ENCODE data around the gene ZNF487.
"Not testable (repeated sequence)": the region's sequence is repeated elsewhere in the genome, so short reads cannot be mapped to it uniquely, and the experiment has no call there.

ZNF487 gene

DNA sequence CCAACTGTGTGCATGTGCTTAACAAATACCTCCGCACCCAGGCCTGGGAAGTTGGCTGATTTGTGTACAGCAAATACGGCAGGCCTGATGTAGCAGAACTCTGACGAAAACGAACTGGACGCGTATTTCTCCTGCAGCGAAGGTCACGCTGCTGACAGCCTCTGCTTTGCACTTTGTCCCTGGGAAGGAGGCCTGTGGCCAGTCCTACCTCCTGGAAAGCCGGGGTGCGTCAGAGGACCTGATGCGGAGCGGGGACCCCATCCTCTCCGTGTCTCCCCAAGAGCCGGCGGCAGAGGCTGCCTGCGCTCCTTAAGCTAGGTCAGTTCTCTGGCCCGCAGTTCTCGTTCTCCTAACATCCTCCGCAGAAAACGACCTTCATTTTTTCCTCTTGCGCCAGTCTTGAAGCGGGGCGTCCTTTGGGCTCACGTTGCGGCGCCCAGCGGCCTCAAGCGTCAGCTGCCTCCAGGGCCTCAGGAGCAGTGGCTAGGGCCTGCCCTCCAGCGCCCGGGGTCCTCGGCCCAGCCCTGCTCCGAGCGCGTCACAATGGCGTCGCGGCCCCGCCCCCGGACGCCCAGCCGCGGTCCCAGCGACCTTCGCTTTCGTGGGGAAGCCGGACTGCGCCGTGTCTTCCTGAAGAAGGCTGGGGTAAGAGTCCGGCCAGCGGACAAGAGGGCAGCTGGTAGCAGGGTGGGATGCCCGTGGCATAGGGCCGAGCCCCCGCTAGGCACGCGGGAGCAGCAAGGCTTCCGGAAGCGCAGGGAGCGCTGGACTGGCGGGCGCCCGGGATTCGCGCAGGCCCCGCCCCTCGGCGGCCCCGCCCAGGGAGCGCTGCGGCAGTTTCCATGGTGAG, at the start of gene ZNF487:
Gene ZNF487, plus strand, starts transcription at position 821 of the 850 bp plus-strand sequence. CDS start 38,703 bp downstream, outside the sequence.
- peak; percentile 93 for DNase-seq

DNA sequence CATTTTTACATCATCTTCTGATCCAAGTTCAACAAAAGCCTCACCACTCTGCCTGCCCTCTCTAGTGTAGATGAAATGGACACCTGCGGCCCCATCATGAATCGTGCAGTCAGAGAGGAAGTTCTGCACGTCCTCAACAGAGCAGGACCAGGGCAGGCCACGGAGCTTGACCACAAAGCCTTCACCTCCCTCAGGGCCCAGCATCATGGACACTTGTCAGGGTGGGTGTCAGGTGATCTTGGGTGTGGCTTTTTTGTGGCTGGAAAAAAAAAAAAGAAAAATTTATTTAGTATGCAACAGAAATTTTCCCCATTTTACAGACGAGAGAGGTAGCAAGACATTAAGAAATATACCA, 49.3 kb upstream of the ZNF487 start:
- DNase-seq: no peak

DNA sequence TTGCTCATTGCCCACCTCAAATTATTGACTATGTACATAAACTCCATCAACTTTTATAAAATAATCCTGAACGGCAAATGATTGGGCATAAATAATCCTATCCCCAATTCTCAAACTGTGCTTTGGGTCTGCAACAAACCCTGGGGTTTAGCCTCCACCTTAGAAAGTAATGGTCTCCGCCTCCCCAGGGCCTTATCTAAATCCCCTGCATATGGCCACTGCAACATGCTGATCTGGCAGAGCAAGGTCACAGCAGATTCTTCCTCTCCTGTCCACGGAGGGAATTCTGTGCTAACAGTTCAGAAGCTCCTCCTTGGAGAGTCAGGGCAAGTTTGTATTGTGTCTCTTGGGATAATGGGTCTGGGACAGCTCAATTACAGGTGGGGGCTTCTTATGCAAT, 47.0 kb upstream of the ZNF487 start:
- no peak for DNase-seq

DNA sequence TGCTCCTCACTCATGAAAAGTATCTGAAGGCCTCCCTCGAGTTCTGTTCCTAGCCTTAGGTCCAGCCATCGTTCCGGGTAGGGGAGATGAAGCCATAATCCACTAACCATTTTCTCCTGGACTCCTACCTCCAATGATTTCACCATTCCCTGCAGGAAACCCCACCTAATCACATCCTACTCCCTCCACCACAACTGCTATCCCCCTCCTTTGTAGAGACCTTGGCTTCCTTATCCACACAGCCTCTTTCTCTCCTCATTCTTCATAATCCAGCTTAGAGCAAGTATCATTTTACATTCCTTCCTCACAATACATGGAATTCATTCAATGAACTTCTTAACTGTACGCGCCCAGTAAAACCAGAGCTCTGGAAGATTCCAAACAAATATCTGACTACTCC, 46.6 kb upstream of the ZNF487 start:
- no peak for DNase-seq

DNA sequence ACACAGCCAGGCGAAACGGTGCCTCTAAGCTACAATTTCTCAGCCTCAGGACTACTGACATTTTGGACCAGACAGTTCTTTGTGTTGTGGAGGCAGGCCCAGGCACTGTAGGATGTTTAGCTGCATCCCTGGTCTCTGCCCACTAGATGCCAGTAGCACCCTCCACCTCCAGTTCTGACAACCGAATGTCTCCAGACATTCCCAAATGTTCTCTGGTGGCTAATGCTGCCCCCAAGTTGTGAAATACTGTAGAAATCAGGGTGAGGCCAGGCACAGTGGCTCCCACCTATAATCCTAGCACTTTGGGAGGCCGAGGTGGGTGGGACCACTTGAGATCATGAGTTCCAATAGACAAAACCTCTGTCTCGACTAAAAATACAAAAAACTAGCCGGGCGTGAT, 46.2 kb upstream of the ZNF487 start:
- DNase-seq: peak; percentile 31 to 52

DNA sequence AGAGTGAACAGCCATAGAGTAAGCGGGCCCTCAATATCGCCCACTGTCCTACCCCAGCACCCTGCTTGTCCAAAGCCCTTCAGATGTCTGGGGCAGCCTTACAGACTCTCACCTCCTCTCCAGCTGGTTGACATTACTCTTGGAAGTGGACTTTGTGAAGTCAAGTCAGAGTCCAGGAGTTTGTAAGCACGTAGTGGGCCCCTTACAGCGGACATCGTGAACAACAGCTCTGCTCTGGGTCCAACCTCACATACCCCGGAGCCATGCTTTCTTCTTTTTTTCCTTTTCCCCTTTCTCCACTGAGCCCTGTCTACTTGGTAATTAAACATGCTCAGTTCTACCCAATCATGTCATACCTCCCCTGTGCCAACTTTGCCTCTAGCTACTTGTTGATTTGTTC, 45.4 kb upstream of the ZNF487 start:
- no peak for DNase-seq

DNA sequence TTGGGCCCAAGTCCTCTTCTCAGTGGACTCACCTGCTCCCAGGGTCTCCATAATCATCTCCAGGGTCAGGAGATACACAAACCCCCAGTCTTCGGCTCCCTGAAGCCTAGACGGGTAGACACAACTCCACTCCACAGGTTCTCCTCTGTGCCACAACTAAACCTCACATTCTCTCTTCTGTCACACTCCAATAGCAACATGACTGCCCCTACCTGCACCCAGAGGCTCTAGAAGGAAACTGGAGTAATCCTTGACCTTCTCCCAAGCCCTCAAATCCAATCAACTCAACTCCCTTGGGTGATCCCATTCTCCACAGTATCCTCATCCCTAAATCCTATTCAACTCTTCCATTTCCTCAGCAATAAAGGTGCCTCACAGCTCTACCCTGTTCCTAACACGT, 44.2 kb upstream of the ZNF487 start:
- DNase-seq: no peak

DNA sequence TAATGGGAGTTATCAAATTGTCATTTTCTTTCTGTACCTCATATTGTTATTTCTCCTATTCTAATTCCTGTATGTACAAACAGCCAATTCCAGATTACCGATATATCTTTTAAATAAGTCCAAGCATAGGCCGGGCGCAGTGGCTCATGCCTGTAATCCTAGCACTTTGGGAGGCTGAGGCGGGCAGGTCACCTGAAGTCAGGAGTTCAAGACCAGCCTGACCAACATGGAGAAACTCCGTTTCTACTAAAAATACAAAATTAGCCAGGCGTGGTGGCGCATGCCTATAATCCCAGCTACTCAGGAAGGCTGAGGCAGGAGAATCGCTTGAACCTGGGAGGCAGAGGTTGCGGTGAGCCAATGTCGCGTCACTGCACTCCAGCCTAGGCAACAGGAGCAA, 43.7 kb upstream of the ZNF487 start:
- not testable (repeated sequence) for DNase-seq

DNA sequence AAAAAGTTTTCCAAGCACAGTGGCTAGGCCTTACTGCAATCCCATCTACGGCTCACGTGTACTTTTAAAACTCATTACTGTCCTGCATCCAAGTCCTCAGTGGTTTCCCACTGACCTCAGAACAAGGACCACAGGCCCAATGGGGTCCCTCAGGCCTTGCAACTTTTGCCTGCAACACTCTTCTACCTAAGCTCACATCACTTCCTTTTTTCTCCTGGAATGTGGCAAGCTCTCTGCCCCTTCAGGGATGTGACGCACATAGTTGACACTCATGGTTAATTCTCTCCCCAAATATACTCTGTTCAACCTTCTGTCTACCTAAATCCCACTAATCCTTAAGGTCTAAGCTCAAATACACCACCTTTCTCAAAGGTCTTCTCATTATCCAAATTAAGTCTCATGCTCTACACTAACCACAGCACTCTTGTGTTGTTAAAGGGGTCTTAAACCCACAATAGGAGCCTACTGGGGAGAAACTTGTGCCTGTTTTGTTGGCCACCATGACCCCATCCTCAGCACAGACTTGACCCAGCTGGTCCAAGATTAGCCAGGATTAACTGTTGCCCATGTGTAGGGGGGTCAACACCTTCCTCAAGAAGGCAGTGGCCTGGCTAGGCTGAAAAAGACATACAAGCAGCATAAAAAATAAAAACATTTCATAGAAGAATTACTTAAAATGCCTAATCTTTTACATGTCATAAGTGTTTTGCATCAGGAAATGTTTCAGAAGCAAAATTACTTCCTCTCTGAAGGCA, 43.1 kb upstream of the ZNF487 start:
- no peak for DNase-seq

DNA sequence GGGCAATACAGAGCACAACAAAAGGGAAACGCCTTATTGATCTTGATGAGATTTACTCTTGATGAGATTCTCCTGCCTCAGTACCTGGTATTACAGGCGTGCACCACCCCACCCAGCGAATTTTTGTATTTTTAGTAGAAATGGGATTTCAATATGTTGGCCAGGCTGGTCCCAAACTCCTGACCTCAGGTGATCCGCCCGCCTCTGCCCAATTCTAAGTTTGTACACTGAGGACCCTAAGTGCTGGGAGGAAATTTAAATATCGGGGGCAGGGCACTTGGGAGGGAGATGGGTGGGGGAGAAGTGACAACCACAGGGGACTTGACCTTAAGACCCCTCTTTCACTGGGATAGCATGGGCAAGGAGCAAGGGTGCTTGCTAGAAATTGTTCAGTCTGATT, 42.0 kb upstream of the ZNF487 start:
- no peak for DNase-seq

DNA sequence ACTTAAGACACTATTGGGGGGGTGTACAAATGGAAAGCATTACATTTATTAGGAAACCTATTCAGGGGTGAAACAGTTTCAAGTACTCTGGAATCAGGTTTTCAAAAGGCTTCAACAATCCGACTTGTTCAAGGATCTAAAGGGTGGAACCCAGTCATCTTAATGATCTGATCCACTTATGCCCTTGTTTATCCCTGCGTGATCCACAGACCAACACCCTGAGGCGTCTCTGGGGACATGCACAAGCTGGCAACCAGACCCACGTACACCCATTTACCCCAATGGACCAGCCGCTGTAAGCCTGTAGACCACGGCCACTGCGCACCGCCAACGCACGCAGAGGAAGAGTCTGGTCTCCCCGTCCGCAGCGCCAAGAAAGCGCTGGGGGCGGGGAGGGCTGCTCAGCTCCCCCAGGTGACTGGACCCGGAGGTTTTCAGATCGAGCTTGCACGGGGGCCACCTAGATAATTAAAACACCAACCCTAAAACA, 41.3 kb upstream of the ZNF487 start:
- DNase-seq: peak in 1 of 2 donors; percentile 39

DNA sequence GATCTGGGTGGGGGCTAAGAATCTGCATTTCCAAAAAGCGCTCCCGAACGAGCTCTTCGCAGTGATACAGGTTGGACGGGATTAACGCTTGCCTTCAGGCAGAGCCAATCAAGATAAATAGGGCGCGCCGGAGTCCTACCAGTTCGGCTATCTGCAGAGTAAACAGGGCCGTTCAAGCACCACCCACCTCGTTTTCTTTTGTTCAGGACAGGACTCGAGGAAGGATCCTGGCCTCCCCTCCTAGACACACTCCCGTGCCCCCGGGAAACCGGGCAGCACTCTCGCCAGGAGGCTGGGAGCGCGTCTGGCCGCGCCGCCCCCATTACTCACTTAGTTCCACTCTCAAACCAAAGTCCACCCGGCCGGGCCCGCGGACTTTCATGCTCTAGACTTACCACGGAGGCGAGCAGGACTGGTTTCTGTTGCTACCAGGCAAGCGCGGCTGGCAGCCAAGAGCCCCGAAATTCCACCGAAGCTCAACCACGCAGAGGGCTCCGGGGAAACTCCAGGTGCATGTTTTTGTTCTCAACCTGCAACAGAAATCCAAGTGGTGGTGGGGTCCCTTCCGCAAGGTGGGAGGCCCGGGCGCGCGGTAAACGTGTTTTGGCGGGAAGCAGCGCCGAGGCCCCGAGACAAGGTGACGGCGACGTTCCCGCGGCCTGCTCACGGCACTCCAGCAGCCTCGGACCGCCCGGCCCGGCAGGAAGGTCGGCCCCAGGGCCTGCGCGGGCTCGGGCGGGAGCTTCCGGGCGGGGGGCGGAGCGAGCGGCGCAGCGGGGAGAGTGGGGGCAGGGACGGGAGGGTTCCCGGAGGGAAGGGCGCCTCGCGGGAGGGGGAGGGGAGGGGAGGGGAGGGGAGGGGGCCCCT, 40.6 kb upstream of the ZNF487 start:
- peak; percentile 68 to 77 for DNase-seq

DNA sequence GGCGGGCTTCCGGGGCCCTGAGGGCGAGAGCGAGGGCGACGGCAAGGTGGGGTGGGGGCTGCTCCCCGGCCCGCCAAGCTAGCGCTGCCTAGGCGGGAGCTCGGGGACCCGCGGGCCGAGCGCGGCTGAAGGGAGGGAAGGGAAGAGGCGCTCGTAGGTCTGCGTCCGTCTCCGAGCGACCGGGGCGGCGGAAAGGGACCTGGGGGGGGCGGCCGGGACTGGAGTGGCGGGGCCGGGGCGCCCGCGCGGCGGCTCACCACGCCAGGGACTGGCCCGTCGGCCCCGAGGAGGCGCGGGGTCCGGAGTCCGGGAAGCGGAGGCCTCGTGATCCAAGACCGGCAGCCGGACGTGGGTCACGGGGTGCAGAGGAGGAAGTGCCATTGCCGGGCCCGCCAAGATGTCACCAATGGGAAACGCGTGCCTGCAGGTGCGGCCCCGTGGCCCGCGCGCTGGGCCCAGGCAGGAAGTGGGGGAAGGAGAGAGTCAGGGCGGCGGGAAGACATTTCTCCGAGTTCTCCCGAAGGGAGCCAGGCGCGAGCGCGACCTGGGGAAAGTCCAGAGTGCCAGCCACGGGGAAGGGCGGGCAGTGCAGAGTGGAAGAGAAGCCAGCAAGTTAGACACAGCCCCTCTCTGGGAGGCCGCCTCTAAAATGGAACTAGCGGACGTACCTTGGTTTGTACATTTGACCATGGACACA, 39.8 kb upstream of the ZNF487 start:
- peak; percentile 83 to 84 for DNase-seq

DNA sequence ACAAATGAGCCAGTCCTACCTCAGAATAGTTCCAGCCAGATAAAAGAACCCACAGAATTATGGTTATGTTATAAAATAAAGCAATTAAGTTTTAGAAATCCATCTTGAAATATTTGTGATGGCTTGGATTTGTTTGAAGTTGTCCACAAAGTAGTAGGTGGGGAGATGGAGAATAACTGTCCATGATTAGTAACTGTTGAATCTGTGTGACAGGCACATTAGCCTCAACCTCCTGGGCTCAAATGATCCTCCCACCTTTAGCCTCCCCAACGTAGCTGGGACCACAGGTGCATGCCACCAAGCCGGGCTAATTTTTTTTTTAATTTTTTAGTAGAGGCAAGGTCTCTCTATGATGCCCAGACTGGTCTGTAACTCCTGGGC, 38.0 kb upstream of the ZNF487 start:
- DNase-seq: no peak

DNA sequence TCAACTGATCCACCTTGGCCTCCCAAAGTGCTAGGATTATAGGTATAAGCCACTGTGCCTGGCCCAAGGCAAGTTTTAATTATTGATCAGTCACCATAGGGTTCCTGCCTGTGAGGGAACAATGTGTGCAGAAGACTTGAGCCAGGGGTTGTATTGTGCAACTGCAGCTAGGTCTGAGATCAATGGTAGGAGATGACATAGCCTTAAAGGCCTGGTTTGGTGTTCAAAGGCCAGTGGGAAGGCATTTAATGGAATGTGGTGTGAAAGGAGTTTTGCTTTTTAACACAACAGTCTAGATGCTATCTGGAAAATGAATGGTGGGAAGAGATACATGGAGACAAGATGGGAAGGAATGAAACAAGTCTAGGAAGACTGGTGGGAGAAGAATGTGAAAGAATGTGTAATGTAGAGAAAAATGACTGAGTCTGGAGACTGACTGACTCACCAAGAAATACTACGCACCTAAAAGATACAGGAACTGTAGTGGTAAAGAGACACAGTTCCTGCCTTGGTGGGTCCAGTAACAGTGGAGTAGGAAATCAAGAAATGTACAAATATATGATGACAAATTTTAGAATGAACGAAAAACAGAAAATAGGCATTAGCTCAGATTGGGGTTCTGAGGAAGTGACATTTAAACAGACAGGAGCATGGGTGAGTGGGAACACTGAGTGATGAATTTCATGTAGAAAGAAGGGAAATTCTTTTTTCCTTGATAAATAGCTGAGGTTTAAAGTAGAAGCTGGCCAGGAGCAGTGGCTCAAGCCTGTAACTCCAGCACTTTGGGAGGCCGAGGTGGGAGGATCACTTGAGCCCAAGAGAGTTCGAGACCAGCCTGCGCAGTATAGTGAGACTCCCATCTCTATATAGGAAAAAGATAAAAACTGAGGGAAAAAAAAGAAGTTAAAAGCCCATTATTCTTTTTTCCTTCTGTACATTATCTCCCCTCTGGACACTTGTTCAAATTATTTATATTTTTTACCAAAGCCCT, 37.3 kb upstream of the ZNF487 start:
- no peak for DNase-seq

DNA sequence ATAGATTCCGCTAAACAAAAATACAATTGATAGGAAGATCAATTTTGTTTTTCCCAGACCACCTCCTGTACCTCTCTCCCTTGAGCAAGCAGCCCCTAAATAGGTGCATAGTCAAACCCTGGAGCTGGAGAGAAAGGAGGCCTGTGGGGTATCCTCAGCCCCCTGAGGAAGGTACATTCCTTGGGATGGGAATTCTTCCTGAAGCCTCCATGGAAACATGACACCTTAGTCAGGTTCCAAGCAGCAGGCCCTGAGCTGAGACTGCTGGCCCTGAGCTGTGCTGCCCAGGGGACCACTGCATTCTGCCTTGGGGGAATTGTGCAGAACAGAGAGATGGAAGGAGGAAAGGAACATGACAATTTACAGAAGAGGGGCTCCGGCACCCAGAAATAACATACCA, 35.3 kb upstream of the ZNF487 start:
- no peak for DNase-seq

DNA sequence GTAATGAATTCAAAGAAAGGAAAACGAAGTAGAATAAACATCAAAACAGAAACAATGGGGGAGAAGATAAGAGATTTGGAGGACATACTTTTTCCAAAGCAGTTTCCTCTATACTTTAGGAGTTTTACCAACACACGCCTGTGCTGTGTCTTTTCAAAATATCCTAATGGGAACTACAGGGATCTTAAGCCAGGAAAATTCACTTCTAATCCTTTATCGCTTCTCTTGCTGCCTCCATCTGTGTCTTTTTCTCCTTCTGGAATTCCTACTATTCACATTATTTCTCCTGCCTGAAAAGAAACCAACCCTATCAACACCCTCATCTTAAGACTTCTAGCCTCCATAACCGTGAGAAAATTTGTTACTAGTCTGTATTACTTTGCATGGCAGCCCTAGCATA, 34.7 kb upstream of the ZNF487 start:
- DNase-seq: no peak

DNA sequence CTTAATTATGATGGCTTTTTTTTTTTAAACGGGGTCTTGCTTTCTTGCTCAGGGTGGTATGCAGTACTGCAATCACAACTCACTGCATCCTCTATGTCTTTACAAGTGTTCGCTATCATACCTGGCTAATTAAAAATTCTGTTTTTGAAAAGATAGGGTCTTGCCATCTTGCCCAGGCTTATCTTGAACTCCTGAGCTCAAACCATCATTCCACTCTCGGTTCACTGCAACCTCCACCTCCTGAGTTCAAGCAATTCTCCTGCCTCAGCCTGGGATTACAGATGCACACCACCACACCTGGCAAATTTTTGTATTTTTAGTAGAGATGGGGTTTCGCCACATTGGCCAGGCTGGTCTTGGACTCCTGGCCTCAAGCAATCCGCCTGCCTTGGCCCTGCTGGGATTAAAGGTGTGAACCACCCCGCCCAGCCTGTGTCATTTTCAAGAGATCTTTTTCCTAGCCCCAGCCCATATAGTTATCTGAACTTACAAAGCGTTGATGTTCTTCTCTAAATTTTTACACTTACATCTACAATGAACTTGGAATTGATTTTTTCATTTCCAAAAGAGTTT, 33.9 kb upstream of the ZNF487 start:
- DNase-seq: no peak

DNA sequence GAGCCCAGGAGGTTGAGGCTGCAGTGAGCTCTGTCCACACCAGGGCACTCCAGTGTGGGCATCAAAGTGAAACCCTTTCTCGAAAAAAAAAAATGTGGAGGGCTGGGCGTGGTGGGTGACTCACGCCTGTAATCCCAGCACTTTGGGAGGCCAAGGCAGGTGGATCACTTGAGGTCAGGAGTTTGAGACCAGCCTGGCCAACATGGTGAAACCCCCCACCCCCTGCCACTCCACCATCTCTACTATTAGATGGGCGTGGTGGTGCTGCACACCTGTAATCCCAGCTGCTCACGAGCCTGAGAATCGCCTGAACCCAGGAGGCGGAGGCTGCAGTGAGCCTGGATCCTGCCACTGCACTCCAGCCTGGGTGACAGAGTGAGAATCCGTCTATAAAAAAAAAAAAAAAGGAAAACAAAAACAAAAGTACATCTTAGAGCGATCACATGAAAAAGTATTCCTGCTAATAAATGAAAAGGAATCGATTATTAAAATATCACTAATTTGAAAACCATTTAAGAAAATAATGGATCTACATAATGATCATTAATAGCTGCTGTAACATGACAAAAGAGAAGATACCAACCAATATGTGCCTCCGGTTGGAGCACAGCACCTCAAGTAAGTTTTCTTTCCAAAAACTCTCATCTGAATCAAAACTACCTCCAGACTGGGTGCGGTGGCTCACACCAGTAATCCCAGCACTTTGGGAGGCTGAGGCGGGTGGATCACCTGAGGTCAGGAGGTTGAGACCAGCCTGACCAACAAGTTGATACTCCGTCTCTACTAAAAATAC, 32.8 kb upstream of the ZNF487 start:
- no peak for DNase-seq

DNA sequence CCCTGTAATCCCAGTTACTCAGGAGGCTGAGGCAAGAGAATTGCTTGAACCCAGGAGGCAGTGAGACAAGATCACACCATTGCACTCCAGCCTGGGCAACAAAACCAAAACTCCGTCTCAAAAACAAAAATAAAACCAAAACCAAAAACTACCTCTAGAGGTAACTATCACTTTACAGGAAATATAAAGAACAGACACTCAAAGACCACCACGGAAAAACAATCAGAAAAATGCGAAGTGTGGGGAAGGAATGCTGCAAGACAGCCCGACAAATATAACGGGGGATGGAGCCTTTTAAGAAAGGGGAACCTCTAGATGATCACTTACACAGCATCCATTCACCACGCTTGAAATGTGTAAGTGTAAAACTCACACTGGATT, 32.2 kb upstream of the ZNF487 start:
- DNase-seq: peak in 1 of 2 donors; percentile 52

All from CD4-positive, alpha-beta T cell treated with Interleukin-1 beta for 1 hour (primary cell).